CD14-positive monocyte (primary cell): Measurements from ENCODE around the gene BACH2. TPM values are rescaled to one million over a fixed set of nuclear protein-coding genes. Genes with fewer than 3 reads are reported as not detected.

Experiments used
- DNase-seq, 3 donors: peaks; one replicate each; pipeline ENCODE4 v3.0.0-alpha.2; 2011 to 2022
- H2AFZ ChIP-seq: 2 replicates; pipeline ENCODE4 v1.6.0; 2012; ENCODE audit warnings: mild to moderate bottlenecking, low read depth, low read length, inconsistent platforms; ENCODE audit not compliant: insufficient read depth, poor library complexity, severe bottlenecking
- H3K27ac ChIP-seq, 2 donors: 1 replicate in 1 of 2; 2 replicates in 1 of 2; pipeline ENCODE4 v1.5.1; 2012 to 2013; ENCODE audit warnings: low read length in 2 of 2, control low read depth in 1 of 2, inconsistent platforms in 1 of 2, low read depth in 1 of 2, mild to moderate bottlenecking in 1 of 2
- H3K27me3 ChIP-seq, 2 donors: one replicate each; pipeline versions ENCODE4 v1.6.0 to v1.6.1; 2011 to 2013; ENCODE audit warnings: low read length in 2 of 2; ENCODE audit not compliant: control insufficient read depth in 2 of 2, insufficient read depth in 2 of 2
- H3K36me3 ChIP-seq, 2 donors: replicated peaks in 1 of 2; 1 replicate in 1 of 2; 2 replicates in 1 of 2; pipeline versions ENCODE4 v1.5.1 to v1.6.1; 2012 to 2013; ENCODE audit warnings: low read length in 2 of 2, control low read depth in 1 of 2, inconsistent platforms in 1 of 2, mild to moderate bottlenecking in 1 of 2; ENCODE audit not compliant: insufficient read depth in 2 of 2, control insufficient read depth in 1 of 2
- H3K4me1 ChIP-seq, 2 donors: 1 replicate in 1 of 2; 2 replicates in 1 of 2; pipeline versions ENCODE4 v1.5.1 to v1.6.1; 2012 to 2013; ENCODE audit warnings: low read length in 2 of 2, control low read depth in 1 of 2, inconsistent platforms in 1 of 2, mild to moderate bottlenecking in 1 of 2, moderate library complexity in 1 of 2; ENCODE audit not compliant: insufficient read depth in 2 of 2, control insufficient read depth in 1 of 2
- H3K4me2 ChIP-seq: replicated peaks from 2 replicates; pipeline ENCODE3; 2012; ENCODE audit warnings: low read length, moderate library complexity, mild to moderate bottlenecking; ENCODE audit not compliant: poor library complexity, severe bottlenecking; ENCODE audit errors: extremely low read depth
- H3K4me3 ChIP-seq, 3 experiments: fragments of 200-600 bp in 1 of 3; sonication (generic) in 1 of 3; replicated peaks in 1 of 3; 1 replicate in 2 of 3; 2 replicates in 1 of 3; pipeline ENCODE4 v1.5.1; 2011 to 2013; ENCODE audit warnings: low read length in 3 of 3, mild to moderate bottlenecking in 3 of 3, control low read depth in 2 of 3, low read depth in 2 of 3, inconsistent platforms in 1 of 3, moderate library complexity in 1 of 3
- H3K79me2 ChIP-seq: 2 replicates; pipeline ENCODE4 v1.6.0; 2012; ENCODE audit warnings: mild to moderate bottlenecking, control low read depth, inconsistent platforms, low read length, moderate library complexity; ENCODE audit not compliant: insufficient read depth
- H3K9ac ChIP-seq: 2 replicates; pipeline ENCODE4 v1.6.0; 2017; ENCODE audit warnings: low read length, mild to moderate bottlenecking; ENCODE audit not compliant: insufficient read depth, poor library complexity, severe bottlenecking
- H3K9me3 ChIP-seq, 2 donors: replicated peaks in 1 of 2; 1 replicate in 1 of 2; 2 replicates in 1 of 2; pipeline versions ENCODE4 v1.5.1 to v1.6.1; 2012 to 2013; ENCODE audit warnings: low read length in 2 of 2, control low read depth in 1 of 2; ENCODE audit not compliant: control insufficient read depth in 1 of 2, insufficient read depth in 1 of 2
- H4K20me1 ChIP-seq: 2 replicates; pipeline ENCODE4 v1.6.0; 2012; ENCODE audit warnings: mild to moderate bottlenecking, low read length, control low read depth, moderate library complexity; ENCODE audit not compliant: insufficient read depth
- H3K27ac Mint-ChIP-seq, 7 donors: one replicate each; pipeline ENCODE4 v1.8.0; 2020; ENCODE audit warnings: mild to moderate bottlenecking in 7 of 7, mixed read lengths in 7 of 7, moderate library complexity in 6 of 7, inconsistent platforms in 2 of 7
- H3K27me3 Mint-ChIP-seq, 3 donors: one replicate each; pipeline ENCODE4 v1.8.0; 2021 to 2022; ENCODE audit warnings: low read depth in 3 of 3, mild to moderate bottlenecking in 3 of 3, mixed read lengths in 3 of 3, moderate library complexity in 3 of 3, inconsistent platforms in 1 of 3
- H3K36me3 Mint-ChIP-seq, 2 donors: one replicate each; pipeline ENCODE4 v1.8.0; 2020; ENCODE audit warnings: mixed read lengths in 2 of 2, inconsistent platforms in 1 of 2, mild to moderate bottlenecking in 1 of 2
- H3K4me1 Mint-ChIP-seq: one replicate; pipeline ENCODE4 v1.8.0; 2020; ENCODE audit warnings: mild to moderate bottlenecking, mixed read lengths
- H3K4me3 Mint-ChIP-seq, 2 donors: one replicate each; pipeline ENCODE4 v1.8.0; 2020; ENCODE audit warnings: mild to moderate bottlenecking in 2 of 2, mixed read lengths in 2 of 2, moderate library complexity in 1 of 2
- H3K9me3 Mint-ChIP-seq, 7 donors: one replicate each; pipeline ENCODE4 v1.8.0; 2020 to 2022; ENCODE audit warnings: mixed read lengths in 7 of 7, mild to moderate bottlenecking in 6 of 7, moderate library complexity in 6 of 7, inconsistent platforms in 2 of 7
- CTCF ChIP-seq: fragments of 200-600 bp; IDR thresholded peaks from one replicate; pipeline ENCODE4 v1.8.0; 2022; ENCODE audit warnings: antibody characterized with exemption, mild to moderate bottlenecking
- WGBS: methylation state at CpG from one replicate; pipeline ENCODE4 v1.1.5; 2013; ENCODE audit warnings: missing lambda C conversion rate; ENCODE audit not compliant: insufficient coverage; 5-methylcytosine and 5-hydroxymethylcytosine counted together
- intact Hi-C, 2 donors: fragments of 100-400 bp; cut with micrococcal nuclease; formaldehyde crosslinking; loops; one replicate each; pipeline versions ENCODE4 v1.15.0 to v1.15.1; 2023
- polyA plus RNA-seq, 3 donors: library from polyadenylated mRNA; depleted of rRNA in 1 of 3; unstranded in 2 of 3; stranded (reverse) in 1 of 3; fragments of 300-500 nt in 2 of 3; fragments of >200 nt in 1 of 3; fragmentation: Illumina TruSeq in 2 of 3; gene quantifications; 1 replicate in 2 of 3; 2 replicates in 1 of 3; pipeline ENCODE4 v1.2.3, GENCODE V29; 2012 to 2021

Gene BACH2
- polyA plus RNA-seq, 3 donors = 0.04 to 0.09 (median 0.05) TPM

GRCh38 chr6:90241229-90241880 is 55.3 kb downstream of the BACH2 start:
- Mint-ChIP-seq H3K4me1 (peaks cover 12% of the 10 kb centered on the region), H3K36me3 (no peaks in the 10 kb centered on the region), H3K27me3 (no peaks in the 10 kb centered on the region), H3K9me3 (no peaks in the 10 kb centered on the region), H3K27ac (peak overlapping the region in 4 of 7 donors; percentile 43 to 67 (median 56)), H3K4me3 (no peak overlapping the region)
- Histone ChIP-seq H4K20me1 (no peaks in the 10 kb centered on the region), H3K4me2 (no peak overlapping the region), H3K79me2 (no peaks in the 10 kb centered on the region), H3K9ac (no peak overlapping the region), H3K27ac (no peak overlapping the region), H3K4me1 (peaks cover 5 to 6% of the 10 kb centered on the region in 2 donors), H2AFZ (peak overlapping the region; percentile 58), H3K36me3 (no peaks in the 10 kb centered on the region), H3K9me3 (no peaks in the 10 kb centered on the region), H3K27me3 (no peaks in the 10 kb centered on the region), H3K4me3 (no peak overlapping the region)
- no peak for TF ChIP-seq CTCF
- intact Hi-C loops = no loop called here
- WGBS = no CpG with 5 or more reads among the region's 3 CpGs
- peak in 2 of 3 donors; percentile 6 to 23 for DNase-seq

- H3K36me3 ChIP-seq = no peaks in the 10 kb centered on the region
- Mint-ChIP-seq H3K36me3 (no peaks in the 10 kb centered on the region), H3K4me3 (no peak overlapping the region), H3K9me3 (no peaks in the 10 kb centered on the region), H3K27me3 (no peaks in the 10 kb centered on the region), H3K27ac (no peak overlapping the region), H3K4me1 (peaks cover 12% of the 10 kb centered on the region)
- H3K79me2 ChIP-seq = no peaks in the 10 kb centered on the region
- intact Hi-C loops = no loop called here
- H3K27ac ChIP-seq = no peak overlapping the region
- no CpG with 5 or more reads among the region's 5 CpGs for WGBS
- no peak overlapping the region for H3K4me3 ChIP-seq
- no peaks in the 10 kb centered on the region for H4K20me1 ChIP-seq
- H2AFZ ChIP-seq = no peak overlapping the region
- no peaks in the 10 kb centered on the region for H3K27me3 ChIP-seq
- peaks cover 5 to 6% of the 10 kb centered on the region in 2 donors for H3K4me1 ChIP-seq
- no peak for TF ChIP-seq CTCF
- no peaks in the 10 kb centered on the region for H3K9me3 ChIP-seq
- no peak overlapping the region for H3K9ac ChIP-seq
- no peak for DNase-seq
- no peak overlapping the region for H3K4me2 ChIP-seq
Measured at GRCh38 chr6:90238496-90239266, 58.0 kb downstream of the BACH2 start.
